Measurements from ENCODE around the gene FGGY.

The FGGY gene

DNA sequence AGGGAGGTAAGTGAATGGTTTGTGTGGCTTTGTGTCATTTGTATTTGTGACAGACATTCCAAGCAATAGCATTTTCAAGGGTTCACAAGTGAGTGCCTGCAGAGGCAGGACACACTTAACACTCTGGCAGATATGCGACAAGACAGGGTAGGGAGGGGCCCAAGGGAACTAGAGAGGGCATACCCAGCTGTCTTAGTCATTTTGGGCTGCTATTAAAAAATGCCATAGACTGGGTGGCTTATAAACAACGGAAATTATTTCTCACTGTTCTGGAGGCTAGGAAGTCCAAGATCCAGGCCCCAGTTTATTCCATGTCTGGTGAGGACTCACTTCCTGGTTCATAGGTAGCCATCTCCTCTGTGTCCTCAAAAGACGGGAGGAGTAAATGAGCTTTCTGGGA, 137.4 kb downstream of the FGGY start:
- Histone ChIP-seq H3K36me3 (ENCODE audit: insufficient read depth, low read length) (no peaks in the 10 kb centered on the region), H2AFZ (ENCODE audit: low read depth, low read length) (no peak overlapping the region), H3K4me2 (ENCODE audit: insufficient read depth, low read length) (no peak overlapping the region), H3K9me3 (ENCODE audit: insufficient read depth, low read length, severe bottlenecking) (no peaks in the 10 kb centered on the region), H3K79me2 (ENCODE audit: insufficient read depth, low read length) (no peaks in the 10 kb centered on the region), H3K27ac (ENCODE audit: low read length) (no peak overlapping the region), H4K20me1 (ENCODE audit: insufficient read depth, low read length) (no peaks in the 10 kb centered on the region), H3K4me3 (ENCODE audit: low read depth in 1 of 2, low read length in 2 of 2) (no peak overlapping the region), H3K27me3 (ENCODE audit: insufficient read depth, low read length, poor library complexity) (no peaks in the 10 kb centered on the region), H3K9ac (ENCODE audit: low read depth, low read length) (no peak overlapping the region), H3K4me1 (ENCODE audit: insufficient read depth, low read length) (no peaks in the 10 kb centered on the region)
- DNase-seq (no peak), ATAC-seq (ENCODE audit: insufficient read depth, low read depth) (no peak)
- TF ChIP-seq, protein P1, sequence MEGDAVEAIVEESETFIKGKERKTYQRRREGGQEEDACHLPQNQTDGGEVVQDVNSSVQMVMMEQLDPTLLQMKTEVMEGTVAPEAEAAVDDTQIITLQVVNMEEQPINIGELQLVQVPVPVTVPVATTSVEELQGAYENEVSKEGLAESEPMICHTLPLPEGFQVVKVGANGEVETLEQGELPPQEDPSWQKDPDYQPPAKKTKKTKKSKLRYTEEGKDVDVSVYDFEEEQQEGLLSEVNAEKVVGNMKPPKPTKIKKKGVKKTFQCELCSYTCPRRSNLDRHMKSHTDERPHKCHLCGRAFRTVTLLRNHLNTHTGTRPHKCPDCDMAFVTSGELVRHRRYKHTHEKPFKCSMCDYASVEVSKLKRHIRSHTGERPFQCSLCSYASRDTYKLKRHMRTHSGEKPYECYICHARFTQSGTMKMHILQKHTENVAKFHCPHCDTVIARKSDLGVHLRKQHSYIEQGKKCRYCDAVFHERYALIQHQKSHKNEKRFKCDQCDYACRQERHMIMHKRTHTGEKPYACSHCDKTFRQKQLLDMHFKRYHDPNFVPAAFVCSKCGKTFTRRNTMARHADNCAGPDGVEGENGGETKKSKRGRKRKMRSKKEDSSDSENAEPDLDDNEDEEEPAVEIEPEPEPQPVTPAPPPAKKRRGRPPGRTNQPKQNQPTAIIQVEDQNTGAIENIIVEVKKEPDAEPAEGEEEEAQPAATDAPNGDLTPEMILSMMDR (IDR thresholded peaks at IDR 0.05; ENCODE audit: borderline replicate concordance, extremely low read depth, low read length, poor library complexity, severe bottlenecking), result no peak
- TF ChIP-seq EZH2 (IDR thresholded peaks at IDR 0.05; ENCODE audit: borderline replicate concordance, low read depth, low read length, severe bottlenecking), result no peak

DNA sequence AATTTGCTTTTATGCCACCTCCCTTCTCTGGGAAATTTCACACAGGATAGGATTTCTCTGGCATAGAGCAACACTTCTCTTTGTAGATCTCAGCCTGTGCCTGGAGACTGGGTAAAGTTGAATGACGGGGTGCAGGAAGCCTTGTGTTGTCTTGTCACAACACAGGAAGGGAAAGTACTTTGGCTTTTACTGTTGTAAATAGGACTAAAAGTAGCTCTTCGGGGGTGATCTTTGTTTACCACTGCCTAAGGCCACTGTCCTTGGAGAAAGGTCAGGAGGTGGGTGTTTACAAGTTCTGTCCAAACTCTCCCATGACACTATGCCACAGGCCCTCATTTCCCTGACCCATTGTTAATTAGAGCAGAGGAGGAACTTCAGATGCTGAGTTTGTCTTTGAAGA, 139.7 kb downstream of the FGGY start:
- no peaks in the 10 kb centered on the region for H3K79me2 ChIP-seq (ENCODE audit: insufficient read depth, low read length)
- H3K9ac ChIP-seq (ENCODE audit: low read depth, low read length), result no peak overlapping the region
- DNase-seq (no peak), ATAC-seq (ENCODE audit: insufficient read depth, low read depth) (no peak)
- H3K27me3 ChIP-seq (ENCODE audit: insufficient read depth, low read length, poor library complexity), result no peaks in the 10 kb centered on the region
- H3K4me2 ChIP-seq (ENCODE audit: insufficient read depth, low read length), result no peak overlapping the region
- H3K4me3 ChIP-seq (ENCODE audit: low read depth in 1 of 2, low read length in 2 of 2), result no peak overlapping the region
- no peaks in the 10 kb centered on the region for H3K4me1 ChIP-seq (ENCODE audit: insufficient read depth, low read length)
- H2AFZ ChIP-seq (ENCODE audit: low read depth, low read length), result no peak overlapping the region
- H3K27ac ChIP-seq (ENCODE audit: low read length), result no peak overlapping the region
- no peaks in the 10 kb centered on the region for H3K9me3 ChIP-seq (ENCODE audit: insufficient read depth, low read length, severe bottlenecking)
- H3K36me3 ChIP-seq (ENCODE audit: insufficient read depth, low read length), result no peaks in the 10 kb centered on the region
- TF ChIP-seq, protein P1 (IDR thresholded peaks at IDR 0.05; ENCODE audit: borderline replicate concordance, extremely low read depth, low read length, poor library complexity, severe bottlenecking), result no peak
- no peak for TF ChIP-seq EZH2 (IDR thresholded peaks at IDR 0.05; ENCODE audit: borderline replicate concordance, low read depth, low read length, severe bottlenecking)
- no peaks in the 10 kb centered on the region for H4K20me1 ChIP-seq (ENCODE audit: insufficient read depth, low read length)

DNA sequence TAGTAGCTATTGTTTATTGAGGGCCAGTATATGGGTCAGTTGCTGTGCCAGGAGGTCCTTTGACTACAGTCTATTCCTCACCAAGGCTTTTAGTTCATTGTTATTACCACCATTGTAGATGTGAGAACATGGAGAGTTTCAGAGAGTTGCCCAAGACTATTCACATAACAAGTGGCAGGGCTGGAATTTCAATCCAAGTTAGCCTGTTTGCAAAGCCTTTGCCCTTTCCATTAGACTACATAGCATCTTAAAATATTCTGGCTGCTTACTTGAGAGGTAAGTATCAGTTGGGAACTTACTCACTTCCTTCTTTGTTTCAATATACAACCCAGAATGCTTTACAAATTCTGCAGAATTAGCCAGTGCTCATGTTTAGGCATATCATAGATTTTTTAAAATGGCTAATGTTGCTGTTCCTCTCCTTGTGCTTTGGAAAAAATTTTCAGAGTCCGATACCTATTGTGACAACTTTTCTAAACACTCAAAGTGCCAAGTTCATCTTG, 141.2 kb downstream of the FGGY start:
- Histone ChIP-seq H3K27ac (ENCODE audit: low read length) (no peak overlapping the region), H3K27me3 (ENCODE audit: insufficient read depth, low read length, poor library complexity) (no peaks in the 10 kb centered on the region), H3K9ac (ENCODE audit: low read depth, low read length) (no peak overlapping the region), H3K4me2 (ENCODE audit: insufficient read depth, low read length) (no peak overlapping the region), H3K4me1 (ENCODE audit: insufficient read depth, low read length) (no peaks in the 10 kb centered on the region), H4K20me1 (ENCODE audit: insufficient read depth, low read length) (no peaks in the 10 kb centered on the region), H3K4me3 (ENCODE audit: low read depth in 1 of 2, low read length in 2 of 2) (no peak overlapping the region), H2AFZ (ENCODE audit: low read depth, low read length) (no peak overlapping the region), H3K79me2 (ENCODE audit: insufficient read depth, low read length) (no peaks in the 10 kb centered on the region), H3K9me3 (ENCODE audit: insufficient read depth, low read length, severe bottlenecking) (no peaks in the 10 kb centered on the region), H3K36me3 (ENCODE audit: insufficient read depth, low read length) (no peaks in the 10 kb centered on the region)
- DNase-seq, result no peak
- no peak for ATAC-seq (ENCODE audit: insufficient read depth, low read depth)
- TF ChIP-seq, protein P1 (IDR thresholded peaks at IDR 0.05; ENCODE audit: borderline replicate concordance, extremely low read depth, low read length, poor library complexity, severe bottlenecking), result no peak
- no peak for TF ChIP-seq EZH2 (IDR thresholded peaks at IDR 0.05; ENCODE audit: borderline replicate concordance, low read depth, low read length, severe bottlenecking)

DNA sequence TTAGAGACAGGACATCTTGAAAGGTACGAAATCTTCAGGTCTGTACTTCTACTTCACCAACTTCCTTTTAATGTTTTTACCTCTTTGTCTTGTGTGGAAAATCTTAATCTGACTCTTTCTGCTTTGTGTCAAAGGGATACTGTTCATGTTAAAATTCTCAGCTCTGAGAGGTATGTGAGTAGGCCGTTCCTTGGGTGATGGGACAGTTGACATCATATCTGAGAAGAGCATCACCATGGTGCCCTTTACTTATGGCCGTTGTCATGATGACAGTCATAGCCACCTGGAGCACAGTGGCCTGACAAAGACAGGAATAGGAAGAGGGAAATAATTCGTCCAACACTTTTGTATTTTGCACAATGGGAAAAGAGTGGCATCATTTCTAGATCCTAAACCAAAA, 145.6 kb downstream of the FGGY start:
- no peaks in the 10 kb centered on the region for H3K27me3 ChIP-seq (ENCODE audit: insufficient read depth, low read length, poor library complexity)
- H3K9ac ChIP-seq (ENCODE audit: low read depth, low read length), result no peak overlapping the region
- H3K4me2 ChIP-seq (ENCODE audit: insufficient read depth, low read length), result no peak overlapping the region
- TF ChIP-seq EZH2 (IDR thresholded peaks at IDR 0.05; ENCODE audit: borderline replicate concordance, low read depth, low read length, severe bottlenecking), result no peak
- TF ChIP-seq, protein P1 (IDR thresholded peaks at IDR 0.05; ENCODE audit: borderline replicate concordance, extremely low read depth, low read length, poor library complexity, severe bottlenecking), result no peak
- H3K4me3 ChIP-seq (ENCODE audit: low read depth in 1 of 2, low read length in 2 of 2), result no peak overlapping the region
- H3K9me3 ChIP-seq (ENCODE audit: insufficient read depth, low read length, severe bottlenecking), result no peaks in the 10 kb centered on the region
- no peaks in the 10 kb centered on the region for H3K4me1 ChIP-seq (ENCODE audit: insufficient read depth, low read length)
- no peak for ATAC-seq (ENCODE audit: insufficient read depth, low read depth)
- H3K79me2 ChIP-seq (ENCODE audit: insufficient read depth, low read length), result no peaks in the 10 kb centered on the region
- H3K27ac ChIP-seq (ENCODE audit: low read length), result no peak overlapping the region
- DNase-seq, result no peak
- no peaks in the 10 kb centered on the region for H4K20me1 ChIP-seq (ENCODE audit: insufficient read depth, low read length)
- H2AFZ ChIP-seq (ENCODE audit: low read depth, low read length), result no peak overlapping the region
- H3K36me3 ChIP-seq (ENCODE audit: insufficient read depth, low read length), result no peaks in the 10 kb centered on the region

All from DND-41 (cell line).